AG08395 (cell line): ENCODE results near the gene CDKN2D.
"Not testable (repeated sequence)": the region's sequence is repeated elsewhere in the genome, so short reads cannot be mapped to it uniquely, and the experiment has no call there.

Experiments used
- DNase-seq: peaks from one replicate; pipeline ENCODE4 v3.0.0; 2012; ENCODE audit warnings: mixed read lengths, low spot score

The CDKN2D gene

DNA sequence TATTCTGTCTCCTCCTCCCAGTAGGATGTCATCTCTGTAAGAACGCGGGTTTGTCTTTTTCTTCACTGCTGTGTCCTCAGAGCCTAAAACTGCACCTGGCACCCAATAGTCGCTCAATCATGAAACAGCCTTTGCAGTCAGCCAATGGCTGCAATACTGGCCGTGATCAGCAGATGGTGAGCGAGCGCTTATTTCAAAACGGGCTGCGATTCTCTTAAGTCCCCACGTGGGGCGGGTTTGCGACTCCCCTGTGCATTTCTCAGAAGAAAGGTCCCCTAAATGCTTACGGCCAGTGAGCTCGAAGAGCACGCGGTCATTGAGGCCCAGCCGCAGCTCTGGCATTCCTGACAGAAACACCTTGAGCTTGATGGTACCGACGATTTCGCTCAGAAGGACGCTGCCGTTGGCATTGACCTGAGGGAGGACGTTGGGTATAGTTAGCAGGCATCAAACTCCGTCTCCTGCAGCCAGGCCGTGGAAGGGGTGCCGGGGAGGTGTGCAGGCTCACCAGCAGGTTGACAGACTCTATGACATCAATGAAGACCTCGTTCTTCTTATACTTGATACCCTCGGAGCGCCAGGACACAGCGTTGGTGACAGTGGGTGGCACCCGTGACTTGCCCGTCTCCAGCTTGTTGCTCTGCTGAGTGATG is 12.3 kb upstream of the CDKN2D start:
- peak; percentile 85 for DNase-seq

- no peak for DNase-seq
Measured at GRCh38 chr19:10577951-10578350, 9.2 kb upstream of the CDKN2D start.

- DNase-seq = no peak
Measured at GRCh38 chr19:10575011-10575716, 6.4 kb upstream of the CDKN2D start.

DNA sequence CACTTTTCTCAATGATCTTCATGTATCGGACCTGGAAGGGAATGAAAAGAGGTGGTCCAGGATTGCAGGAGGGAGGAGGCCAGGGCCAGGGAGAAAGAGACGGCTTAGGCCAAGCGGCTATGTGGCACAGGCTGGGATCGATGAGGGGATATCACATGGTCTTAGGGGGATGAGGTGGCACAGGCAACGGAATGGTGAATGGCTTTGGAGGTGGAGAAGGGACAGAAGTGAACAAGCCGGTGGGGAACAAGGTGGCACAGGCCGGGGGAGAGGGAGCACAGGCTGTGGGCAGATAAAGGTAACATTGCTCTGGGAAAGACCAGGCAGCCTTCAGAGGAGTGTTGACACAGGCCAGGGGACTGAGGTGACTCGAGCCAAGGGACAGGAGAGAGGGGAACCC is 5.7 kb upstream of the CDKN2D start:
- DNase-seq = no peak

DNA sequence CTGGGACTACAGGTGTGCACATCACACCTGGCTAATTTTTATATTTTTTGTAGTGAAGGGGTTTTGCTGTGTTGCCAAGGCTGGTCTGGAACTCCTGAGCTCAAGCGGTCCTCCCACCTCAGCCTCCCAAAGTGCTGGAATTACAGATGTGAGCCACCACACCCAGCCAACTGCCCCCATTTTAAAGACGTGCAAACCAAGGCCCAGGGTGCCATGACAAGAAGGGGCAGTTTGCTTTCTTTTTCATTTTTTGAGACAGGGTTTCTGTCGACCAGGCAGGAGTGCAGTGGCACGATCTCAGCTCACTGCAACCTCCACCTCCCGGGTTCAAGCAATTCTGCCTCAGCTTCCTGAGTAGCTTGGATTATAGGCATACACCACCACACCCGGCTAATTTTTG is 5.0 kb upstream of the CDKN2D start:
- not testable (repeated sequence) for DNase-seq

GRCh38 chr19:10568062-10568825 is 535 bp downstream of the CDKN2D start:
- DNase-seq = no peak

DNA sequence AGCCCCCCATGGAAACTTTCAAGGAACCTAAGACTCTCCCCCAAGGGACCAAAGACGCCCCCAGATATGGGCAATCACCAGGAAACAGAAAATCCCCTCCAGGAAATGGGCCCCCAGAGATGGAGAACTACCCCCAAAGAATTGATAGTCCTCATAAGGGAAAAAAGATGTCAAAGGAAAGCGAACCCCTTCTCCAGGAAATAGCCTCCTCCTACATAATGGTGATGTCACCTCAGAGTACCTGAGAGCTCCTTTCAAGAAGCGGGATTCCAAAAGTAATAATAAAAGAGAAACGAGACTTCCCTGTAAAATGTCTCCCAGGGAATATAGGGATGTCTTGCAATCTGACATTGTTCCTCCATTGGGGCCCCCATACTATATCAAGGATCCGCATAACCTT is 1.1 kb downstream of the CDKN2D start:
- DNase-seq = no peak

DNA sequence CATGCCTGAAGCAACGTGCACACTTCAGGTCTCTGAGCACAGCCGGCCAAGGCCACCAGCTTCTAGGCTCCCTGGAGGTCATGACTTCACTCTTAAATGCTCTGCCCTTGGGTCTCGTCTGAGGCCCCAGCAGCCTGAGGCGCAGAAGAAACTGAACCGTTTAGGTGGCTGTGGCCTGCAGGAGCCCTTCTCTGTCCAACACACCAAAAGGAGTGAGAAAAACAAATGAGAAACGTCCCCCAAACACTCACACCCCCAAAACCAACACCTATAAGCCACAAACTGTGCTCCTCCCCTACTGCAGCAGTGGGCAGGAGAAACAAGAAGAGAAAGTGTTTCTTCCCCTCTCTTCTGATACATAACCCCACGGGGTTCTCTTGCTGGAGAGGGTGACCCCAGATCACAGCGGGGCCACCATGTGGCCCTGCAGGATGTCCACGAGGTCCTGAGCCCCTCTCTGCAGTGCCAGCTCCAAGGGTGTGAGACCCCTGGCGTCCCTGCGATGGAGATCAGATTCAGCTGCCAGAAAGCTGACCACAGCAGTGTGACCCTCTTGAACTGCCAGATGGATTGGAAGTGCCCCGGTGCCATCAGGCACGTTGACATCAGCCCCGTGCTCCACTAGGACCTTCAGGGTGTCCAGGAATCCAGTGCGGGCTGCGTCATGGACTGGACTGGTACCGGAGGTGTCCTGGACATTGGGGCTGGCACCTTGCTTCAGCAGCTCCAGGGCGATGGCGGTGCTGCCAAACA is 1.9 kb downstream of the CDKN2D start:
- DNase-seq = no peak

DNA sequence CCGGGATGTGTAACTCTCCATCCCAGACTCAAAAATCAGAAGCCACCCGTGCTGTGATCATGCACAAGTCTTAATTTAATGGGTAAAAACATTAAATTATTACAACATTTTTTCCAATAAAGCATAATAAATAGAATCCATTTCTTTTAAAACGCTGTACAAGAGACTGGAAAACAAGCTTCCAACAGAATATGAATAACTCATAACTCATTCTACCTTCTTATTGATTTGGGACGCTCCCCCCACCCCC is 2.4 kb downstream of the CDKN2D start:
- DNase-seq = no peak

DNA sequence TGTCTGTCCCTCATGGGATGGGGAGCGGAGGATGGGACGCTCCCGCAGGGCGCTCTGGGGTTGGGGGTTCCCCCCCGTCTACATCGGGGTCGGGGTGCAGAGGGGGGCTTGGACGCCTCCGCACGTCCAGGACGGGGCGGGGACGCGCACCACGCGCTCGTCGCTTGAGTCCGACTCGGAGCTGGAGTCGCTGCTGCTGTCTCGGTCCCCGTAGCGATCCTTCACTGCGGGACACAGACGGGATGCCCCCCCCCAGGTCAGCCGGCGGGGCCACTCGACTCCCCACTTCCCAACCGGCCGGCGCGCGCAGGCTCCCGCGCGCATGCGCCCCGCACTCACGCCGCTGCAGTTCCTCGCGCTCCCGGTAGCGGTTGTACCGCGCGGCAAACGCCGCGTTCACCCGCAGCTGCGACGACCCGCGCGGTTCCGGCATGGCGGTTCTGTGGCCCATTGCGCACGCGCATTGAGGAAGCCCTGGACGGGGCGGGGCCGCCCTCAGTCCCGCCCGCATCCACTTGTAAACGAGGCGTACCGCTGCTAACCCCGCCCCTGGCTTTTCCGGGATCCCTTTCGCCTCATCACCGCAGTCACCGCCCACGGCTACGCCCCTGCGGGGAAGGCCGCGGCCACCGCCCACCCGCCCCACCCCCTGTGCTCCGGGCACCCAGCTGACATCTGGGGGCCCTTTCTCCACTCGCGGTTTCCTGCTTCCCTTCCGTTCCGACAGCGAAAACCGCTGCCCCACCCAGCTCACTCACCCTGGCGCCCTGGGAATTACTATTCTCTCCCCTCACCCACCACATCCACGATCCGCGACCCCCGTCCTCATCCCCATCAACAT is 3.0 kb downstream of the CDKN2D start, which contains the start of gene KRI1:
Gene KRI1, minus strand, starts transcription at position 444 of the 841 bp plus-strand sequence. Its CDS starts 11 bp downstream, at position 433.
- peak; percentile 100 for DNase-seq

DNA sequence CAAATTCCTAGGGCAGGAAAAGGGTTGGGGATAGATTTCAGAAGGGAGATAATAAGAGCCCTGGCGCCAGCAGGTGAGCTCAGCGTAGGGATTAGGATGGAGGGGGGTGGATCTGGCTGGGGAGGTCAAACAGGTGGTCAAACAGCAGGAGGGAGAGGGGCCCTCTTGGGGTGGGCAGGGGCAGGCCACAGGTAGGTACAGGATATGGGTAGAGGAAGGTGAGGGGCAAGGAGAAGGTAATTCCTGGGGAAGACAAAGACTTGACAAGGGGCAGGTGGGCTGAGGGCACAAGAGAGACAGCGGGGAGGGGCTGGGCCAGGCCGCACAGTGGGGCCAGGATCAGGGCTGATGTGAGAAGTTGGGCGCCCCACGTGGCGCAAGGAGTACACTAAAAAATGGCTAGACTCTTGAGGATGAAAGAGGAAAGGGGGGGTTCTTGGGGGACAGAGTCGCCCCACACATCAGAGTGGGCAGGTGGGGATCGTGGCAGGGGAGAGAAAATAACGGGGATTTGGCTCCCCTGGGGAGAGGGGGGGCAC is 3.7 kb downstream of the CDKN2D start:
- DNase-seq = peak; percentile 68

- DNase-seq = no peak
Measured at GRCh38 chr19:10562609-10563008, 6.2 kb downstream of the CDKN2D start.

GRCh38 chr19:10560154-10560553 is 8.6 kb downstream of the CDKN2D start:
- no peak for DNase-seq

- no peak for DNase-seq
Measured at GRCh38 chr19:10557603-10558197, 11.1 kb downstream of the CDKN2D start.

DNA sequence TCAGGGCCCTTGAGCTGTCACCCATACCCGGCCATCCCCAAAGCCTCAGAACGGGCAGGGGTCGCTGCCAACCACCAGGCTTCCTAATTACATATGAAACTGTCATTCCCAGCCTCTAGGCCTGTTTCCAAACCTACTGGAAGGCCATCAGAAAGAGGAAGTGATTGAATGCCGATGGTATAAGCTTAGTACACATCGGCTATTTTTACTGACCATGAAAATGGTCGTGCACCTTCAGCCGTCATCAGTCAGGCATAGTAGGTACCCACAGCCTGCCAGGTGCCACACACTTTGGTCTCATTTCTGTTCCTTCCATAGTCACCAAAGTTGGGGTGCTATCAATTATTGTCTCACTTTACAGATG is 13.2 kb downstream of the CDKN2D start:
- DNase-seq = no peak

DNA sequence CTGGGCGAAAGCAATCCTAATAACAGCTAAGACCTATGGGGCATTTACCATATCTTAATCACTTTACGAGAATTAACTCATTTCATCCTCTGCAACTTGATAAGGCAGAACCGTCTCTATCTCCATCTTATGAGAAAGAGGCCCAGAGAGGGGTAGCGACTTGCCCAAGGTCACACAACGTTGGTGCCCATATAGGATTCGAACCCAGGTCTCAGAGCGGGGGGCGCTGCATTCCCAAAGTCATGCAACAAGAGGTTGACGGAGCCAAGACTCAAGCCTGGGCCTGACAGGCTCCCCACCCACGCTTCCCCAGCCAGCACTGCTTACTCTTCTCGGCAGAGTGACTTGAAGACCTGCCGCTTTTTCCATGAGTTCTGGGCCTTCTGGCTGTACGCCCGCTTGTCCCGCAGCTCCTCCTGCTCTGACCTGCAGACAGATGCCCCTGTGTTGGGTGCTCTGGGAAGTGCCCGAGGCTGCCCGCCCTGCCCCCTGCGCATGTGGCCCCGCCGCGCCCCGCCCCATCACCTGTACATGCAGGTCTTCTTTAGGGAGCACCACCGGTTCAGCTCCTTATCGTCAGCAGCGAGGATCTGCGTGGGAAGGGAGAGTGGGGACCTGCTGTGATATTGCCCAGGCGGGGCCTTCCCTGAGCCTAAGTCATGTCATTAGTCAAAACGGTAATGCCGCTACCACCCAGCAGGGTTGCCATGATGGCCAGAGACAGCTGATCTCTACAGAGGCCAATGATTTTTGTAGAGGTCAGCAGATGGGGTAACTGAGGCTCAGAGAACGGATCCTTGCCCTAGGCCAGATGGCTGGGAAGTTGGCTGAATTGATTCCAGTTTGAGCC is 13.8 kb downstream of the CDKN2D start:
- DNase-seq = no peak

DNA sequence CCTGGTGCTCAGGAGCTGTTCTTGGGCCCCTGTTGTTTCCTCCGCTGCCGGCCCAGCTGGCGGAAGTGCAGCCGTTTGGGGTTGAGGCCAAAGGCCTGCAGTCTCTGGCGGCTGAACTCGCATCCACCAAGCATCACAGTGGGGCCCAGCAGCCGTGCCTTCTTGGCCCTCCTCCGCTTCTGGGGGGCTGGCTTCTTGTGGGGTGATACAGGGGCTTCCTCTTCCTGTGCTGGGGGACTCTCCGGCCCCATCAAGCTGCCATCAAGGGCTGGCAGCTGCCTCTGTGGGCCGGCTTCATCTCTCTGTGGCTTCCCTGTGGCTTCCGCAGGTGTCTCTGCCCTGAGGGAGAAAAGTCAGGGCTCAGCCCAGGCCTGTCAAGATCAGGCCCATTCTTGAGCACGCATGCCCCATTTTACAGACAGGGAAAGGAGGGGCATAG is 14.8 kb downstream of the CDKN2D start:
- DNase-seq = no peak

GRCh38 chr19:10553087-10553667 is 15.6 kb downstream of the CDKN2D start:
- DNase-seq = no peak

- peak; percentile 35 for DNase-seq
Measured at GRCh38 chr19:10552510-10553053, 16.2 kb downstream of the CDKN2D start.
